IMR-90 (cell line): Measurements from ENCODE around the gene PTPRU.

ENCODE experiments used
- TF ChIP-seq, protein P1 (sequence below): fragments of 150-350 bp; IDR thresholded peaks from 2 replicates; pipeline ENCODE4 v1.6.1; 2017; ENCODE audit warnings: mild to moderate bottlenecking, antibody characterized with exemption, low read length, low read depth
- TF ChIP-seq, protein P2 (sequence below): conservative IDR thresholded peaks from 2 replicates; pipeline ENCODE4 v1.5.1; 2012; ENCODE audit warnings: mild to moderate bottlenecking, low read depth, low read length, improper control_type of control experiment

- TF ChIP-seq, protein P1, sequence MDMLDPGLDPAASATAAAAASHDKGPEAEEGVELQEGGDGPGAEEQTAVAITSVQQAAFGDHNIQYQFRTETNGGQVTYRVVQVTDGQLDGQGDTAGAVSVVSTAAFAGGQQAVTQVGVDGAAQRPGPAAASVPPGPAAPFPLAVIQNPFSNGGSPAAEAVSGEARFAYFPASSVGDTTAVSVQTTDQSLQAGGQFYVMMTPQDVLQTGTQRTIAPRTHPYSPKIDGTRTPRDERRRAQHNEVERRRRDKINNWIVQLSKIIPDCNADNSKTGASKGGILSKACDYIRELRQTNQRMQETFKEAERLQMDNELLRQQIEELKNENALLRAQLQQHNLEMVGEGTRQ: no peak
- TF ChIP-seq, protein P2, sequence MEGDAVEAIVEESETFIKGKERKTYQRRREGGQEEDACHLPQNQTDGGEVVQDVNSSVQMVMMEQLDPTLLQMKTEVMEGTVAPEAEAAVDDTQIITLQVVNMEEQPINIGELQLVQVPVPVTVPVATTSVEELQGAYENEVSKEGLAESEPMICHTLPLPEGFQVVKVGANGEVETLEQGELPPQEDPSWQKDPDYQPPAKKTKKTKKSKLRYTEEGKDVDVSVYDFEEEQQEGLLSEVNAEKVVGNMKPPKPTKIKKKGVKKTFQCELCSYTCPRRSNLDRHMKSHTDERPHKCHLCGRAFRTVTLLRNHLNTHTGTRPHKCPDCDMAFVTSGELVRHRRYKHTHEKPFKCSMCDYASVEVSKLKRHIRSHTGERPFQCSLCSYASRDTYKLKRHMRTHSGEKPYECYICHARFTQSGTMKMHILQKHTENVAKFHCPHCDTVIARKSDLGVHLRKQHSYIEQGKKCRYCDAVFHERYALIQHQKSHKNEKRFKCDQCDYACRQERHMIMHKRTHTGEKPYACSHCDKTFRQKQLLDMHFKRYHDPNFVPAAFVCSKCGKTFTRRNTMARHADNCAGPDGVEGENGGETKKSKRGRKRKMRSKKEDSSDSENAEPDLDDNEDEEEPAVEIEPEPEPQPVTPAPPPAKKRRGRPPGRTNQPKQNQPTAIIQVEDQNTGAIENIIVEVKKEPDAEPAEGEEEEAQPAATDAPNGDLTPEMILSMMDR: no peak
Measured at GRCh38 chr1:29303201-29304024, 67.1 kb downstream of the PTPRU start.
